ENCODE data around the gene YPEL5. TPM values are rescaled to one million over a fixed set of nuclear protein-coding genes. Genes with fewer than 3 reads are reported as not detected.

YPEL5 gene
- total and polyA plus RNA-seq, 10 of the 15 experiments (the other 5 are each of a cell fraction or from before 2014, with no cell fraction given): 18.8 to 47.3 (median 21.7) TPM

DNA sequence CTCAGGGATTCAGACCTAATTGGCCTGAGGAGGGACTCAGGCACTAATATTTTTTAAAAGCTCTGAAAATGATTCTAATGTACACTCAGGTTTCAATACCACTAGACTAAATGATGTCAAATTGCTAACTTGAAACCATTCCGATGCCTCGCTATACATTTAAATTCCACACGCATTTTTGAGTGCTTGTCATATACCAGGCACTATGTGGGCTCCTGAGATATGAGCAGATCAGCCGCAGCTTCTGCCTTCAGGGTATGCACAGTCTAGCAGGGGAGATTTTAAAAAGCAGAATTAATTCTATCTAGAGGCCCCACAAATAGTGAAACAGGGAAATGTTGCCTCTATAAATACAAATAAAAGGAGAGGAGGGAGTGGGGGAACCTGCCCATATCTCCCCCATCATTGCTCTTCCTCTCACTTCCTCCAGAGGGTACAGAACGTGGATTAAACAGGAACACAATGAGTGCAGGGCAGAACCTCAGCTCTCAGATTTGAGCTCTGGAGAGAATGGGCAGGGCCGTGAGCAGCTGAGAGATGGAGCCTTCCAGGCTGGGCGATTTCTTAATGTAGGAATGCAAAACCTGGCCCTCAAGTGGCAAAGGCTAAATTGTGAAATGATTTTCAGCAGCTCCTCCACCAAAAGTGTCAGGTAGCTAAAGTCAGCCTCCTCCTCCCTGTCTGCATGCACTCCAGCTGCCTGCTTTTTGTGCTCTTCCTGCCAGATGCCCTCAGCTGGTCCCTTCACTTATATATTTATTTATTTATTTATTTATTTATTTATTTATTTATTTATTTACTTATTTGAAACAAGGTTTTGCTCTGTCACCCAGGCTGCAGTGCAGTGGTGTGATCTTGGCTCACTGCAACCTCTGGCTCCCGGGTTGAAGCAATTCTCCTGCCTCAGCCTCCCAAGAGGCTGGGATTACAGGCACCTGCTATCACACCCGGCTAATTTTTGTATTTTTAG is 59.9 kb downstream of the YPEL5 start (continued):
- no peak for TF ChIP-seq ZNF687 (IDR thresholded peaks at IDR 0.05)

DNA sequence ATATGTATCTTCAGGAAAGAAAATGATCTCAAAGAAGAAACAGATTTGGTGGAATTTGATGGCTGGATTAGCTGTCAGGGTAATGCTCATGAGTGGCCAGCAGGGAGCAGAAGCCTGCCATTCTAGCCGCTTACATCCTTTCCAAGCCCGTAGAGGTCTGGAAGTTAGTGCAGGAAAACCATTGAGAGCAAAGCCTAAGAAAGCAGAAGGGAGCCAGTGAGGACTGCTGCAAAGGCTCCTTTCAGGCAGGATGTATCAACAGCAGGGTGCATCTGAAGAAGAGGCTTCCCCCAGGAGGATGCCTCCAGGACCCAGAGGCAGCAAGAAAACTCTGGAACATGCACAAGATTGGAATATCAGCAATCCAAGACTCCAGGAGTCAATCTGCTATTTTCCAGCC is 61.6 kb downstream of the YPEL5 start:
- H2AFZ ChIP-seq (ENCODE audit: control insufficient read depth, low read depth, low read length): no peak overlapping the region
- ATAC-seq: peak; percentile 82
- H4K20me1 ChIP-seq (ENCODE audit: control insufficient read depth, insufficient read depth): no peaks in the 10 kb centered on the region; the same call in 1 of the 2 replicates
- no TSS peak for BruUV-seq (replicated peaks)
- in situ Hi-C loops (cut with MboI) (loop anchor here (5.0 kb wide), 1 partner anchor 499 kb away; no protein-coding TSS in a partner anchor), intact Hi-C loops (cut with micrococcal nuclease; ENCODE audit: unreplicated experiment) (loop anchor here (1.0 to 5.0 kb wide), 5 partner anchors 41 to 503 kb away; partner anchors contain the start of gene LCLAT1)
- 0% methylated on average over 2 of the region's 2 CpGs for whole genome bisulfite sequencing (ENCODE audit: insufficient coverage, insufficient replicate concordance, low lambda C conversion rate, missing lambda C conversion rate)
- CTCF ChIA-PET: interaction anchor here (0.7 to 9.8 kb wide), 60 partner anchors 9 to 501 kb away, joined by 3 to 334 read pairs (median 5); partner anchors contain the start of genes LBH and LCLAT1
- no peak overlapping the region for H3K4me3 ChIP-seq
- no peaks in the 10 kb centered on the region for H3K36me3 ChIP-seq (ENCODE audit: control insufficient read depth in 2 of 2, insufficient read depth in 2 of 2, low read length in 1 of 2)
- peak; percentile 92 for FAIRE-seq
- SMC1A ChIA-PET (ENCODE audit: uncharacterized antibody, unreplicated experiment): interaction anchor here (0.6 to 12.7 kb wide), 69 partner anchors 11 to 643 kb away, joined by 3 to 444 read pairs (median 5); partner anchors contain the start of genes LBH and LCLAT1
- H3K4me1 ChIP-seq (ENCODE audit: control insufficient read depth, insufficient read depth, low read length): peaks cover 2% of the 10 kb centered on the region
- H3K9ac ChIP-seq (ENCODE audit: control insufficient read depth, insufficient read depth, low read length): no peak overlapping the region
- H3K9me3 ChIP-seq (replicated peaks; ENCODE audit: control insufficient read depth, insufficient read depth, low read length): no peaks in the 10 kb centered on the region
- no peak overlapping the region for H3K4me2 ChIP-seq (ENCODE audit: control insufficient read depth, insufficient read depth)
- H3K27ac ChIP-seq (ENCODE audit: control insufficient read depth, insufficient read depth): no peak overlapping the region
- RAD21 ChIA-PET (ENCODE audit: unreplicated experiment): interaction anchor here (0.7 to 9.8 kb wide), 38 partner anchors 9 to 961 kb away, joined by 3 to 322 read pairs (median 4); partner anchors contain the start of genes LBH, LCLAT1 and YPEL5
- H3K79me2 ChIP-seq (ENCODE audit: control insufficient read depth, insufficient read depth, low read length): no peaks in the 10 kb centered on the region
- H3K27me3 ChIP-seq (replicated peaks in 1 of 2; ENCODE audit: control insufficient read depth in 2 of 2, insufficient read depth in 2 of 2, low read length in 1 of 2): no peaks in the 10 kb centered on the region; a peak in 1 of 4 replicates
- POLR2A ChIA-PET: interaction anchor here (1.1 to 2.8 kb wide), 11 partner anchors 10 to 504 kb away, joined by 3 to 12 read pairs (median 5); partner anchors contain the start of gene LBH
- DNase-seq (ENCODE audit: low read depth, low spot score): no peak
- TF ChIP-seq RBBP5 (conservative IDR thresholded peaks at IDR 0.05) (no peak), MEF2A (IDR thresholded peaks at IDR 0.05; ENCODE audit: insufficient read depth, low read depth, low read length) (no peak), NR2C1 (IDR thresholded peaks at IDR 0.05) (no peak), WRNIP1 (IDR thresholded peaks at IDR 0.05; ENCODE audit: borderline replicate concordance, low read depth, low read length) (no peak), SMAD1 (IDR thresholded peaks at IDR 0.05; ENCODE audit: low read depth, partially characterized antibody) (no peak), YBX1 (IDR thresholded peaks at IDR 0.05) (no peak), CHD1 (IDR thresholded peaks at IDR 0.05; ENCODE audit: low read depth, low read length) (no peak)
- TF ChIP-seq, protein P1, sequence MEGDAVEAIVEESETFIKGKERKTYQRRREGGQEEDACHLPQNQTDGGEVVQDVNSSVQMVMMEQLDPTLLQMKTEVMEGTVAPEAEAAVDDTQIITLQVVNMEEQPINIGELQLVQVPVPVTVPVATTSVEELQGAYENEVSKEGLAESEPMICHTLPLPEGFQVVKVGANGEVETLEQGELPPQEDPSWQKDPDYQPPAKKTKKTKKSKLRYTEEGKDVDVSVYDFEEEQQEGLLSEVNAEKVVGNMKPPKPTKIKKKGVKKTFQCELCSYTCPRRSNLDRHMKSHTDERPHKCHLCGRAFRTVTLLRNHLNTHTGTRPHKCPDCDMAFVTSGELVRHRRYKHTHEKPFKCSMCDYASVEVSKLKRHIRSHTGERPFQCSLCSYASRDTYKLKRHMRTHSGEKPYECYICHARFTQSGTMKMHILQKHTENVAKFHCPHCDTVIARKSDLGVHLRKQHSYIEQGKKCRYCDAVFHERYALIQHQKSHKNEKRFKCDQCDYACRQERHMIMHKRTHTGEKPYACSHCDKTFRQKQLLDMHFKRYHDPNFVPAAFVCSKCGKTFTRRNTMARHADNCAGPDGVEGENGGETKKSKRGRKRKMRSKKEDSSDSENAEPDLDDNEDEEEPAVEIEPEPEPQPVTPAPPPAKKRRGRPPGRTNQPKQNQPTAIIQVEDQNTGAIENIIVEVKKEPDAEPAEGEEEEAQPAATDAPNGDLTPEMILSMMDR (IDR thresholded peaks at IDR 0.05 in 2 of 3, conservative IDR thresholded peaks at IDR 0.05 in 1 of 3; ENCODE audit: control insufficient read depth in 2 of 3, extremely low read depth in 1 of 3, insufficient read depth in 1 of 3, low read depth in 3 of 3, low read length in 3 of 3): peak; percentile 84 to 90 (median 88)
- TF ChIP-seq, protein P2, sequence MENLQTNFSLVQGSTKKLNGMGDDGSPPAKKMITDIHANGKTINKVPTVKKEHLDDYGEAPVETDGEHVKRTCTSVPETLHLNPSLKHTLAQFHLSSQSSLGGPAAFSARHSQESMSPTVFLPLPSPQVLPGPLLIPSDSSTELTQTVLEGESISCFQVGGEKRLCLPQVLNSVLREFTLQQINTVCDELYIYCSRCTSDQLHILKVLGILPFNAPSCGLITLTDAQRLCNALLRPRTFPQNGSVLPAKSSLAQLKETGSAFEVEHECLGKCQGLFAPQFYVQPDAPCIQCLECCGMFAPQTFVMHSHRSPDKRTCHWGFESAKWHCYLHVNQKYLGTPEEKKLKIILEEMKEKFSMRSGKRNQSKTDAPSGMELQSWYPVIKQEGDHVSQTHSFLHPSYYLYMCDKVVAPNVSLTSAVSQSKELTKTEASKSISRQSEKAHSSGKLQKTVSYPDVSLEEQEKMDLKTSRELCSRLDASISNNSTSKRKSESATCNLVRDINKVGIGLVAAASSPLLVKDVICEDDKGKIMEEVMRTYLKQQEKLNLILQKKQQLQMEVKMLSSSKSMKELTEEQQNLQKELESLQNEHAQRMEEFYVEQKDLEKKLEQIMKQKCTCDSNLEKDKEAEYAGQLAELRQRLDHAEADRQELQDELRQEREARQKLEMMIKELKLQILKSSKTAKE (IDR thresholded peaks at IDR 0.05; ENCODE audit: low read depth, poor library complexity, severe bottlenecking): no peak

Data from GM12878 (cell line).